Ascending aorta (tissue), 2 donors: Measurements from ENCODE around the gene INPP5A. TPM values are rescaled to one million over a fixed set of nuclear protein-coding genes. Genes with fewer than 3 reads are reported as not detected.

ENCODE experiments used
- DNase-seq, 2 donors: peaks; one replicate each; pipeline ENCODE4 v3.0.0-alpha.2; 2019; ENCODE audit warnings: low spot score in 2 of 2
- H3K27ac ChIP-seq, 2 donors: fragments of 200-600 bp; sonication (generic); one replicate each; pipeline ENCODE4 v1.5.1; 2016 to 2017; ENCODE audit warnings: mild to moderate bottlenecking in 1 of 2
- H3K27me3 ChIP-seq: fragments of 200-600 bp; sonication (generic); one replicate; pipeline ENCODE4 v1.5.1; 2017
- H3K36me3 ChIP-seq, 2 donors: fragments of 200-600 bp; sonication (generic); one replicate each; pipeline ENCODE4 v1.5.1; 2016
- H3K4me1 ChIP-seq, 2 donors: fragments of 200-600 bp; sonication (generic); one replicate each; pipeline ENCODE4 v1.5.1; 2016 to 2017; ENCODE audit warnings: mild to moderate bottlenecking in 1 of 2
- H3K4me3 ChIP-seq, 2 donors: fragments of 200-600 bp; sonication (generic); one replicate each; pipeline ENCODE4 v1.5.1; 2016 to 2017; ENCODE audit warnings: mild to moderate bottlenecking in 1 of 2
- H3K9me3 ChIP-seq, 2 donors: fragments of 200-600 bp; sonication (generic); one replicate each; pipeline ENCODE4 v1.5.1; 2016
- intact Hi-C: fragments of 100-400 bp; cut with DNase I; formaldehyde crosslinking; loops from one replicate; pipeline ENCODE4 v1.15.1; 2023
- total RNA-seq: library from RNA; depleted of rRNA; stranded (reverse); fragments of >200 nt; gene quantifications from one replicate; pipeline ENCODE4 v1.1.0, GENCODE V29; 2016
- TF ChIP-seq, protein P1 (sequence below), 3 experiments: fragments of 200-600 bp in 2 of 3; fragments of 450-650 bp in 1 of 3; sonication (generic) in 2 of 3; IDR thresholded peaks; one replicate each; pipeline ENCODE4 v1.5.1; 2016 to 2019; ENCODE audit warnings: antibody characterized with exemption in 3 of 3, mild to moderate bottlenecking in 1 of 3, moderate library complexity in 1 of 3

Gene INPP5A
- total RNA-seq, 1 donor from 2014 or later = 81.2 TPM

DNA sequence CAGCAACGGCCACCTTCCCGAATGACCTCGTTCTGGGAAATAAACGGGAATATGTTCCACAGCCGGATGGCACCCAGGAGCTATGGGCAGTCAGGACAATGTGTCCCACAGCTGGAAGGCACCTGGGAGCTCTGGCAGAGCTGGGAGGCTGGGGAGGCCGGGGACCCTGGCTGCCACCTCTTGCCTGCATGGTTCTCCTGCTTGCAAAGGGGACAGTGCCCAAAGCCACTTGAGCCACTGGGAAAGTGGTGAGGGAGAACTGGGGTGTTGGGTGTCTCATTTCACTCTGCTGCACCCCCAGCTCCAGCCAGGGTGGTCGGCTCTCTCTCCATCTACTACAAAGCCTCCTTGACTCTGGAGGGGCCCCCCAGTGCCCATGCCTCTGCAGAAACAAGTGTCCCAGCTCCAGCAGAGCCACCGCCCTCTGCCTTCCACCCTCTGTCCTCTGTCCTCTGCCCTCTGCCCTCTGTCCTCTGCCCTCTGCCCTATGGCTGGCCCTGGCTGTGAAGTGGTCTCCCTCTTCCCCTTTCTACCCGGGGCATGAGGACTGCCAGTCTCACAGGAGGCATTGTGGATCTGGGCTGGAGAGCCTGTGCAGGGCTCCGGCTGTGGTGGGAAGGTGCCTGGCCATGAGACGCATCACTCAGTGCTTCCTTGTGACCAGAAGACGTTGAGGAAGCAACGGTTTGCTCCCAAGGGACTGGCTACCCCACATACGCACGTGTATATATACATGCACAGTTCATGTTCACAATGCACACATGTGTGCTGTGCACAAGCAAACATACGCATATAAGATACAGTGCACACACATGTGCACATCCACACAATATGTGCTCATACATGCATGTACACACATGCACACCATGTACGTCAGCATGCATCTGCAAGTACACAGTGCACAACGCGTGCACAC lies 21.5 kb upstream of the INPP5A start:
- H3K27ac ChIP-seq = peak overlapping the region; percentile 97
- intact Hi-C loops = loop anchor here (5.0 kb wide), 1 partner anchor 76 kb away; no protein-coding TSS in a partner anchor

DNA sequence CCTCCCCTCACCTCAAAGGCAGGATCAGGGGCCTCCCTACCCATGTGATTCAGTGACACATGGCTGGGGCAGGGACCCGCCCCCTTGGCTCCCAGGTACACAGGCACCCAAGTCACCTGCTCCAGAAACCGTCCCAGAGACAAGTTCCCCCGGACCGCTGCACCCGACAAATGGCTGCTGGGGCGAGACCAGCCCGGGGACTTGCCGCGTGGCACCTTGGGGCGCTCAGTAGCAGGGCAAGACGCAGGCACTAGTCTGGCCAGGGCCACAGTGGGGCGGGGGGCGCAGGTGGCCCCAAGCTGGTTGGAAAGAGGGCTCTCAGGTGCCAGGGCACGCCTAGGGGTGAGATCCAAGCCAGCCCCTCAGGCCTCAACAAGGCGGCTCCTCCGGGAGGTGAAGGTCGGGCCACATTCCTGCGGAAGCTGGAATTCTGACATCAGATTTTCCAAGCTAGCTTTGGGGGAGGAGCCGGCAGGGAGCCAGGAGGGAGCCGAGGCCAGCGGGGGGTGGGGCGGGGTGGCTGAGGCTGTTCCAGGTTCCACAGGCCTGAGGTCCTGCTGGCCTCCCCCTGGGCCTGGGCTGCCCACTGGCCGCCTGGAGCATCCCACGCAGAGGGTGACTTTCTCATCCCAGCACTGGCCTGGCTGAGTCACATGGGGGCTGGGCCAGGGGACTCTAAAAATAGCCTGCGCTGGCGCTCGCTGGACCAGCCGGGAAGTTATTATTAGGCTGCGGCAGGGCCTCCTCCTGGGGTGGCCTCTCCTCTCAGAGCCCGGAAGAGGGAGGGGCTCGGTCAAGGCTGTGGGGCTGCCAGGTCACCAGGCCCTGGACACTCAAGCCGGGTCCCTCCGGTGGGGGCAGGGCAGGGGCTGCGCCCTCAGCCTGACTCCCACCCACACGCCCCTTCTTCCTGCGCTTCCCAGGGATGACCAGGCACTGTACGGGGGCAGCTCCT lies 20.5 kb upstream of the INPP5A start:
- Histone ChIP-seq H3K4me1 (peaks cover 24 to 58% of the 10 kb centered on the region in 2 donors), H3K27me3 (no peaks in the 10 kb centered on the region), H3K9me3 (no peaks in the 10 kb centered on the region), H3K4me3 (peak overlapping the region; percentile 37 to 45), H3K36me3 (no peaks in the 10 kb centered on the region), H3K27ac (peak overlapping the region; percentile 97)
- TF ChIP-seq, protein P1, sequence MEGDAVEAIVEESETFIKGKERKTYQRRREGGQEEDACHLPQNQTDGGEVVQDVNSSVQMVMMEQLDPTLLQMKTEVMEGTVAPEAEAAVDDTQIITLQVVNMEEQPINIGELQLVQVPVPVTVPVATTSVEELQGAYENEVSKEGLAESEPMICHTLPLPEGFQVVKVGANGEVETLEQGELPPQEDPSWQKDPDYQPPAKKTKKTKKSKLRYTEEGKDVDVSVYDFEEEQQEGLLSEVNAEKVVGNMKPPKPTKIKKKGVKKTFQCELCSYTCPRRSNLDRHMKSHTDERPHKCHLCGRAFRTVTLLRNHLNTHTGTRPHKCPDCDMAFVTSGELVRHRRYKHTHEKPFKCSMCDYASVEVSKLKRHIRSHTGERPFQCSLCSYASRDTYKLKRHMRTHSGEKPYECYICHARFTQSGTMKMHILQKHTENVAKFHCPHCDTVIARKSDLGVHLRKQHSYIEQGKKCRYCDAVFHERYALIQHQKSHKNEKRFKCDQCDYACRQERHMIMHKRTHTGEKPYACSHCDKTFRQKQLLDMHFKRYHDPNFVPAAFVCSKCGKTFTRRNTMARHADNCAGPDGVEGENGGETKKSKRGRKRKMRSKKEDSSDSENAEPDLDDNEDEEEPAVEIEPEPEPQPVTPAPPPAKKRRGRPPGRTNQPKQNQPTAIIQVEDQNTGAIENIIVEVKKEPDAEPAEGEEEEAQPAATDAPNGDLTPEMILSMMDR (IDR thresholded peaks at IDR 0.05) = no peak
- intact Hi-C loops = loop anchor here (1.0 to 5.0 kb wide), 6 partner anchors 20 to 209 kb away; partner anchors contain the start of gene INPP5A
- DNase-seq = peak; percentile 87 to 98

More for the DNA sequence above, 21.5 kb upstream of the INPP5A start:
- H3K27me3 ChIP-seq = no peaks in the 10 kb centered on the region
- H3K4me3 ChIP-seq = peak overlapping the region in 1 of 2 donors; percentile 37
- DNase-seq = no peak
- peaks cover 20 to 53% of the 10 kb centered on the region in 2 donors for H3K4me1 ChIP-seq
- no peaks in the 10 kb centered on the region for H3K9me3 ChIP-seq
- TF ChIP-seq, protein P1 (IDR thresholded peaks at IDR 0.05) = no peak
- no peaks in the 10 kb centered on the region for H3K36me3 ChIP-seq

DNA sequence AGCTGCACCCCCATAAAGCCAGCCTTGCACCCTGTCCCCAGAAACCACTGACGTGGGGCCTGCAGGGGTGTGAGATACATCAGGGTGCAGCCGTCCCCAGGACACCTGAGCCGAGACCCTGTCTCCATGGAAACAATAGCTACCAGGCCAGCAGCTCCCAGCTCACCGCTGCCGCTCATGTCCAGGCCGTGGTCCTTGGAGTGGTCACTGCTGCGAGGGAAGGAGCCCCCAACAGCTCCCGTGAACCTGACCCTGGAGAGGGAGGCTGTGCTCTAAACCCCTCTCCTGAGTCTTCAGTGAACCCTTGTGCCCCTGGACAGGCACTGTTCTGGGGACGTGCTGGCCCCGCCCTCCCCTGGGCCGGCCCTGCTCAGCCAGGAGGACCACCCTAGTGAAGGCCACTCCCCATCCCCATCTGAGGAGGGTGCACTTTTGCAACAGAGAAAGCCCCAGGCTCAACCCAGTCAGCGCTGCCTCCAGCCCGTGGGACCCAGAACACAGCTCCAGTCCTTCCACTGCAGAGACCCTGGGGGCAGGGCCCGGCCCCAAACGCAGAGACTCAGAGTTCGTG lies 19.6 kb upstream of the INPP5A start:
- peaks cover 24 to 58% of the 10 kb centered on the region in 2 donors for H3K4me1 ChIP-seq
- peak in 1 of 2 donors; percentile 68 for DNase-seq
- no peaks in the 10 kb centered on the region for H3K27me3 ChIP-seq
- TF ChIP-seq, protein P1 (IDR thresholded peaks at IDR 0.05) = no peak
- no peaks in the 10 kb centered on the region for H3K36me3 ChIP-seq
- peak overlapping the region; percentile 97 for H3K27ac ChIP-seq
- H3K4me3 ChIP-seq = peak overlapping the region; percentile 32 to 45
- intact Hi-C loops = loop anchor here (1.0 to 5.0 kb wide), 6 partner anchors 19 to 210 kb away; partner anchors contain the start of gene INPP5A
- no peaks in the 10 kb centered on the region for H3K9me3 ChIP-seq

DNA sequence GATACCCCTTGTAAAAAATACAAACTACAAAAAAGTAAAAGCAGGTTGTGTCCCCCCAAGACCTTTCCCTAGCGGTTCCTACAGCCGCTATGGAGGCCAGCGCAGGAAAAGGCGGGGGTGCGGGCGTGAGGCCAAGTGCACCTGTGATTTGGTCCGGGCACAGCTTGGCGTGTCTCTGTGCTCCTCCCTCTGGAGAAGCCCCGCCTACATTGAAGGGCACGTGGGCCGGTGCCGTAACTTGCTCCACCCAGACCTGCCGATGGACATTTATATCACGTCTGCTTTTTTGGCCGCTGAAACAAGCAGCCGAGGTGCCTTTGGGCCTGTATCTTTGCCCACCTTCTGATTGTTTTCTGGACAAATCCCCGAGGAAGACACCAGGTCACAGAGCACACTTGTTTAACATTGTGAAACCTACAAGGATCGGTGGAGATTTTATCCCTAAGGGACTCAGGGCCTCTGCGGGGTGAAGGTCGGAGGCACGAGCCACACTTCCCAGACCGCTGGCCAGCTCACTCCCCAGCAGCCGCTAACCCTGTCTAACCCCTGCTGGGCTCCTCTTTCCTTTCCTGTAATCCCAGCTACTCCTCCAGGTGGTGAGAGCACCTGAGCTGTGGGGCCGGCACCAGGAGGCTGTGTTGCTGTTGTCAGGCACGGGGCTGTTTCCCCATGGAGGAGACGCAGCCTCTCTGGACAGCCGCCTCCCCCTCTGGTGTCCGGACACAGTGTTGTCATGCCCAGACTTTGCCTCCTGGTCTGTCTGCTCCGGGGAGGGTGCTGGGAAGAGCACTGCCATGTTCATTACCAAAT lies 18.8 kb upstream of the INPP5A start:
- no peaks in the 10 kb centered on the region for H3K9me3 ChIP-seq
- DNase-seq = peak in 1 of 2 donors; percentile 64
- TF ChIP-seq, protein P1 (IDR thresholded peaks at IDR 0.05) = no peak
- peak overlapping the region; percentile 97 for H3K27ac ChIP-seq
- H3K36me3 ChIP-seq = no peaks in the 10 kb centered on the region
- intact Hi-C loops = loop anchor here (5.0 kb wide), 1 partner anchor 74 kb away; no protein-coding TSS in a partner anchor
- no peak overlapping the region for H3K4me3 ChIP-seq
- H3K27me3 ChIP-seq = no peaks in the 10 kb centered on the region
- H3K4me1 ChIP-seq = peaks cover 24 to 58% of the 10 kb centered on the region in 2 donors
